ENCODE measurements around the gene SRRM3.

DNA sequence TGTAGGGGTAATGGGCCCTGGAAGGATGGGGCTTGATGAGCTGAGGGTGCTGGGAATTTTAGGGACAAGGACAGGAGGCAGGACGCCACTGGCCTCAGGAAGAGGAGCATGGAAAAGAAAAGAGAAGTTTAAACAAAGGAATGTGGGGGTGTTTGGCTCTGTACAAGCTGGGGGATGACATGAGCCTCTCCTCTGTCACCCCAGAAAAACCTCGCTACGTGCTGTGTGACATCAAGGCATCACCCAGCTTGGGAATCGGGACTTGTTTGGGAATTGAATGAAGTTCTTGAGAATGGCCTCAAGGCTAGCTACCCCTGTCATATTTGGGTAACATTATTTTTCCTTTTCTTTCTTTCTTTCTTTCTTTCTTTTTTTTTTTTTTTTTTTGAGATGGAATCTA lies 53.1 kb downstream of the SRRM3 start:
- TF ChIP-seq, protein P1, sequence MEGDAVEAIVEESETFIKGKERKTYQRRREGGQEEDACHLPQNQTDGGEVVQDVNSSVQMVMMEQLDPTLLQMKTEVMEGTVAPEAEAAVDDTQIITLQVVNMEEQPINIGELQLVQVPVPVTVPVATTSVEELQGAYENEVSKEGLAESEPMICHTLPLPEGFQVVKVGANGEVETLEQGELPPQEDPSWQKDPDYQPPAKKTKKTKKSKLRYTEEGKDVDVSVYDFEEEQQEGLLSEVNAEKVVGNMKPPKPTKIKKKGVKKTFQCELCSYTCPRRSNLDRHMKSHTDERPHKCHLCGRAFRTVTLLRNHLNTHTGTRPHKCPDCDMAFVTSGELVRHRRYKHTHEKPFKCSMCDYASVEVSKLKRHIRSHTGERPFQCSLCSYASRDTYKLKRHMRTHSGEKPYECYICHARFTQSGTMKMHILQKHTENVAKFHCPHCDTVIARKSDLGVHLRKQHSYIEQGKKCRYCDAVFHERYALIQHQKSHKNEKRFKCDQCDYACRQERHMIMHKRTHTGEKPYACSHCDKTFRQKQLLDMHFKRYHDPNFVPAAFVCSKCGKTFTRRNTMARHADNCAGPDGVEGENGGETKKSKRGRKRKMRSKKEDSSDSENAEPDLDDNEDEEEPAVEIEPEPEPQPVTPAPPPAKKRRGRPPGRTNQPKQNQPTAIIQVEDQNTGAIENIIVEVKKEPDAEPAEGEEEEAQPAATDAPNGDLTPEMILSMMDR (IDR thresholded peaks at IDR 0.05; ENCODE audit: low read depth, low read length, poor library complexity, severe bottlenecking): no peak
- TF ChIP-seq EZH2phosphoT487 (IDR thresholded peaks at IDR 0.05; ENCODE audit: borderline replicate concordance, low read length): no peak
